ENCODE results near the gene POC5.

DNA sequence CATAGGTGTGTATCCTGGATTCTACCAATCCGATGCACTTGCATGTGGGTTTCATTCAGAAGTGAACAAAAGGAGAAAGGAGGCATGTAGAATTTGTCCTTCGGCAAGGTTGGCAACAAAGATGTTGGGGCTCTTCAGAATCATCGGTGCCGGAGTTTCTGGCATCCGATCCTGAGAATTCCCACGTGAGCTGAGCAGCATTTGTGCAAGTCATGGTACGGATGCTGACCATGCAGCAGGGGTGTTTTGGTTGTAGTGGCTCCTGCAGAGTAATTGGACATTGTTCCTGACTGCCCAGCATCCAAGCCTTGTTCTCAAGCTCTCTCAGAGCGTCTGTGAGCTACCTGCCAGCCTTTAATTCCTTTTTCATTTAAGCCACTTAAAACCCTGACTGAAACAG lies 19.0 kb upstream of the POC5 start:
- TF ChIP-seq GATA2 (IDR thresholded peaks at IDR 0.05; ENCODE audit: low read depth, low read length) (no peak), GATA3 (IDR thresholded peaks at IDR 0.05; ENCODE audit: low read depth, low read length) (no peak)
